NB4 (cell line): Measurements from ENCODE around the gene CDHR1.

Experiments used
- POLR2A ChIP-seq: IDR thresholded peaks from 2 replicates; pipeline ENCODE4 v1.6.1; 2011; ENCODE audit warnings: mild to moderate bottlenecking; ENCODE audit not compliant: insufficient read length; ENCODE audit errors: extremely low read depth
- TF ChIP-seq, protein P1 (sequence below): IDR thresholded peaks from one replicate; pipeline ENCODE4 v1.5.1; 2012; ENCODE audit warnings: low read depth, low read length
- TF ChIP-seq, protein P2 (sequence below): IDR thresholded peaks from 2 replicates; pipeline ENCODE4 v1.6.1; 2011; ENCODE audit warnings: low read depth, low read length

DNA sequence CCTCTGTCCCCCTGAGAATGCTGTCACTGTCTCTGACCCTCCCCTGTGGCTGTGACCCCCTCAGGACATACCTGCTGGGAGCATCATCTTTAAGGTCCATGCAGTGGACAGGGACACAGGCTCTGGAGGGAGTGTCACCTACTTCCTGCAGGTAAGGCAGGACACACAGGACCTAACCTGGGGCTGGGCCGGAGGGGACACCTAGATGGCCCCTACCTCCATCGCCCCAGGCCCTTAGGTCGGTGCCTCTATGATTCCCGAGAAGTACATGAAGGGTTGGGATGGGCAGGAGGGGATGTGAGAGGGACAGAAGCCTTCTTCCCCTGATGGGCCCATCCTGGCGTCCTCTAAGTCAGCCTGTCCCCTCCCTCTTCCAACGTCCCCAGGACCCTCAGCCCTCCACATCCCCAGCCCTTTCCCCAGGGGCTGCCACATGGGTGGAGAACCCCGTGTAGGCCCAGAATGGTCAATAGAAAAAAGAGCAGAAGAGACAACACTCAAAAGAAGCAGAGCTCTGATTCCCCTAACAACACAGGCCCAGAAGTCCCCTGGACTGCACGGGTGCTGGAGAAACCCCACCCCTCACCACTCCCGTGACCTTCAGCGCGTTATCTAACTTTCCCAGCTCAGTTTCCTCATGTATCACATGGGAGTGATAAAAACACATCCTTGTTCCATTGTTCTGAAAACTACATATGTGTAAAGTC is 6.4 kb downstream of the CDHR1 start:
- TF ChIP-seq, protein P1, sequence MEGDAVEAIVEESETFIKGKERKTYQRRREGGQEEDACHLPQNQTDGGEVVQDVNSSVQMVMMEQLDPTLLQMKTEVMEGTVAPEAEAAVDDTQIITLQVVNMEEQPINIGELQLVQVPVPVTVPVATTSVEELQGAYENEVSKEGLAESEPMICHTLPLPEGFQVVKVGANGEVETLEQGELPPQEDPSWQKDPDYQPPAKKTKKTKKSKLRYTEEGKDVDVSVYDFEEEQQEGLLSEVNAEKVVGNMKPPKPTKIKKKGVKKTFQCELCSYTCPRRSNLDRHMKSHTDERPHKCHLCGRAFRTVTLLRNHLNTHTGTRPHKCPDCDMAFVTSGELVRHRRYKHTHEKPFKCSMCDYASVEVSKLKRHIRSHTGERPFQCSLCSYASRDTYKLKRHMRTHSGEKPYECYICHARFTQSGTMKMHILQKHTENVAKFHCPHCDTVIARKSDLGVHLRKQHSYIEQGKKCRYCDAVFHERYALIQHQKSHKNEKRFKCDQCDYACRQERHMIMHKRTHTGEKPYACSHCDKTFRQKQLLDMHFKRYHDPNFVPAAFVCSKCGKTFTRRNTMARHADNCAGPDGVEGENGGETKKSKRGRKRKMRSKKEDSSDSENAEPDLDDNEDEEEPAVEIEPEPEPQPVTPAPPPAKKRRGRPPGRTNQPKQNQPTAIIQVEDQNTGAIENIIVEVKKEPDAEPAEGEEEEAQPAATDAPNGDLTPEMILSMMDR, result no peak
- no peak for TF ChIP-seq POLR2A
- TF ChIP-seq, protein P2, sequence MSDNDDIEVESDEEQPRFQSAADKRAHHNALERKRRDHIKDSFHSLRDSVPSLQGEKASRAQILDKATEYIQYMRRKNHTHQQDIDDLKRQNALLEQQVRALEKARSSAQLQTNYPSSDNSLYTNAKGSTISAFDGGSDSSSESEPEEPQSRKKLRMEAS, result no peak
